ENCODE measurements around the gene NKPD1. TPM values are rescaled to one million over a fixed set of nuclear protein-coding genes. Genes with fewer than 3 reads are reported as not detected.
"Not testable (repeated sequence)": the region's sequence is repeated elsewhere in the genome, so short reads cannot be mapped to it uniquely, and the experiment has no call there.

NKPD1 gene
- total and polyA plus RNA-seq, 9 of the 15 experiments (the other 6 are each of a cell fraction or from before 2014, with no cell fraction given): 0.03 to 0.09 (median 0.04) TPM; not detected in 5

DNA sequence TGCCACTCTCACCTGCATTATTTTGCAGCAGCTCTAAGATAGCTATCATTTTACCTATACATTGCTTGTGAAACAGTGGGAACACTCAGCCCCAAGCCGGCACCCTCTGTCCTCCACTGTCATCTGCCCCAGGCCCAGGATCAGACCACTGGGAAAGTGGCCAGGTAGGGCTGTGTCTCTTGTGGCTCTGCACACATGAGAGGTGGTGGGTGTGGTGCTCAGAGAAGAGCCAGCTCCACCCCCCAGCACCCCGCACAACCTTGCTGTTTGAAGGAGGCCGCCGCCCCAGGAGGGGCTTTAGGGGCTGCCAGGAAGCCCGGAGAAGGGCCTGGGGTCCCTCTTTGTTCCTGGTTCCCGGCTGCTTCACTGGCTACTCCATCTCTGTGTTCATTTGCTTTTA, 41.2 kb downstream of the NKPD1 start:
- Histone ChIP-seq H2AFZ (ENCODE audit: low read depth, low read length) (no peak overlapping the region), H3K9me3 (replicated peaks; ENCODE audit: control insufficient read depth, insufficient read depth, low read depth, low read length) (no peaks in the 10 kb centered on the region), H3K9ac (ENCODE audit: insufficient read depth in 1 of 2, low read depth in 2 of 2, low read length in 2 of 2) (no peak overlapping the region), H3K4me3 (no peak overlapping the region), H3K36me3 (ENCODE audit: control insufficient read depth, insufficient read depth, low read length) (peaks cover 14% of the 10 kb centered on the region; the same call in 2 of the 3 replicates), H3K79me2 (ENCODE audit: control insufficient read depth, insufficient read depth, low read length) (peaks cover 53% of the 10 kb centered on the region), H3K9me1 (ENCODE audit: control insufficient read depth, insufficient read depth, low read length) (peaks cover 7% of the 10 kb centered on the region), H3K27me3 (ENCODE audit: control insufficient read depth in 2 of 2, insufficient read depth in 2 of 2, low read length in 2 of 2) (no peaks in the 10 kb centered on the region), H3K4me1 (replicated peaks in 1 of 2; ENCODE audit: control insufficient read depth in 2 of 2, insufficient read depth in 2 of 2, low read length in 2 of 2) (peaks cover 4 to 32% of the 10 kb centered on the region in 2 experiments; a peak in 4 of 5 replicates), H3K27ac (ENCODE audit: extremely low read depth, low read depth, low read length) (no peak overlapping the region), H3K4me2 (ENCODE audit: insufficient read depth, low read length) (no peak overlapping the region), H4K20me1 (replicated peaks; ENCODE audit: control insufficient read depth, insufficient read depth, low read length) (peaks cover 45% of the 10 kb centered on the region)
- no peak for TF ChIP-seq PML (IDR thresholded peaks at IDR 0.05; ENCODE audit: low read length)
- TF ChIP-seq DIDO1 (tag; IDR thresholded peaks at IDR 0.05; ENCODE audit: low read depth): no peak
- TF ChIP-seq ZNF232 (CRISPR knock-in tag; IDR thresholded peaks at IDR 0.05): no peak
- TF ChIP-seq ZNF143 (CRISPR knock-in tag; IDR thresholded peaks at IDR 0.05): no peak
- TF ChIP-seq ZNF224 (CRISPR knock-in tag; IDR thresholded peaks at IDR 0.05): no peak
- TF ChIP-seq, protein P1, sequence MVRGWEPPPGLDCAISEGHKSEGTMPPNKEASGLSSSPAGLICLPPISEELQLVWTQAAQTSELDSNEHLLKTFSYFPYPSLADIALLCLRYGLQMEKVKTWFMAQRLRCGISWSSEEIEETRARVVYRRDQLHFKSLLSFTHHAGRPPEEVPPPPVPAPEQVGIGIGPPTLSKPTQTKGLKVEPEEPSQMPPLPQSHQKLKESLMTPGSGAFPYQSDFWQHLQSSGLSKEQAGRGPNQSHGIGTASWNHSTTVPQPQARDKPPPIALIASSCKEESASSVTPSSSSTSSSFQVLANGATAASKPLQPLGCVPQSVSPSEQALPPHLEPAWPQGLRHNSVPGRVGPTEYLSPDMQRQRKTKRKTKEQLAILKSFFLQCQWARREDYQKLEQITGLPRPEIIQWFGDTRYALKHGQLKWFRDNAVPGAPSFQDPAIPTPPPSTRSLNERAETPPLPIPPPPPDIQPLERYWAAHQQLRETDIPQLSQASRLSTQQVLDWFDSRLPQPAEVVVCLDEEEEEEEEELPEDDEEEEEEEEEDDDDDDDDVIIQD (CRISPR knock-in tag; IDR thresholded peaks at IDR 0.05): no peak
- TF ChIP-seq, protein P2, sequence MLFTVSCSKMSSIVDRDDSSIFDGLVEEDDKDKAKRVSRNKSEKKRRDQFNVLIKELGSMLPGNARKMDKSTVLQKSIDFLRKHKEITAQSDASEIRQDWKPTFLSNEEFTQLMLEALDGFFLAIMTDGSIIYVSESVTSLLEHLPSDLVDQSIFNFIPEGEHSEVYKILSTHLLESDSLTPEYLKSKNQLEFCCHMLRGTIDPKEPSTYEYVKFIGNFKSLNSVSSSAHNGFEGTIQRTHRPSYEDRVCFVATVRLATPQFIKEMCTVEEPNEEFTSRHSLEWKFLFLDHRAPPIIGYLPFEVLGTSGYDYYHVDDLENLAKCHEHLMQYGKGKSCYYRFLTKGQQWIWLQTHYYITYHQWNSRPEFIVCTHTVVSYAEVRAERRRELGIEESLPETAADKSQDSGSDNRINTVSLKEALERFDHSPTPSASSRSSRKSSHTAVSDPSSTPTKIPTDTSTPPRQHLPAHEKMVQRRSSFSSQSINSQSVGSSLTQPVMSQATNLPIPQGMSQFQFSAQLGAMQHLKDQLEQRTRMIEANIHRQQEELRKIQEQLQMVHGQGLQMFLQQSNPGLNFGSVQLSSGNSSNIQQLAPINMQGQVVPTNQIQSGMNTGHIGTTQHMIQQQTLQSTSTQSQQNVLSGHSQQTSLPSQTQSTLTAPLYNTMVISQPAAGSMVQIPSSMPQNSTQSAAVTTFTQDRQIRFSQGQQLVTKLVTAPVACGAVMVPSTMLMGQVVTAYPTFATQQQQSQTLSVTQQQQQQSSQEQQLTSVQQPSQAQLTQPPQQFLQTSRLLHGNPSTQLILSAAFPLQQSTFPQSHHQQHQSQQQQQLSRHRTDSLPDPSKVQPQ (CRISPR knock-in tag; IDR thresholded peaks at IDR 0.05; ENCODE audit: borderline replicate concordance): no peak
- no peak for TF ChIP-seq COPS2 (conservative IDR thresholded peaks at IDR 0.05)
- in situ Hi-C loops (cut with MboI): no loop called here
- WGBS (ENCODE audit: insufficient coverage, low coverage, missing lambda C conversion rate): 80% methylated on average over 6 of the region's 6 CpGs
- BruUV-seq (replicated peaks): no TSS peak
- no peak for FAIRE-seq
- POLR2A ChIA-PET: no interaction called here
- intact Hi-C loops (cut with micrococcal nuclease): no loop called here
- ATAC-seq: no peak
- DNase-seq (ENCODE audit: extremely low read depth in 1 of 4, low spot score in 3 of 4): no peak
- CTCF ChIA-PET (ENCODE audit: low intra/inter-chr PET ratio): no interaction called here

DNA sequence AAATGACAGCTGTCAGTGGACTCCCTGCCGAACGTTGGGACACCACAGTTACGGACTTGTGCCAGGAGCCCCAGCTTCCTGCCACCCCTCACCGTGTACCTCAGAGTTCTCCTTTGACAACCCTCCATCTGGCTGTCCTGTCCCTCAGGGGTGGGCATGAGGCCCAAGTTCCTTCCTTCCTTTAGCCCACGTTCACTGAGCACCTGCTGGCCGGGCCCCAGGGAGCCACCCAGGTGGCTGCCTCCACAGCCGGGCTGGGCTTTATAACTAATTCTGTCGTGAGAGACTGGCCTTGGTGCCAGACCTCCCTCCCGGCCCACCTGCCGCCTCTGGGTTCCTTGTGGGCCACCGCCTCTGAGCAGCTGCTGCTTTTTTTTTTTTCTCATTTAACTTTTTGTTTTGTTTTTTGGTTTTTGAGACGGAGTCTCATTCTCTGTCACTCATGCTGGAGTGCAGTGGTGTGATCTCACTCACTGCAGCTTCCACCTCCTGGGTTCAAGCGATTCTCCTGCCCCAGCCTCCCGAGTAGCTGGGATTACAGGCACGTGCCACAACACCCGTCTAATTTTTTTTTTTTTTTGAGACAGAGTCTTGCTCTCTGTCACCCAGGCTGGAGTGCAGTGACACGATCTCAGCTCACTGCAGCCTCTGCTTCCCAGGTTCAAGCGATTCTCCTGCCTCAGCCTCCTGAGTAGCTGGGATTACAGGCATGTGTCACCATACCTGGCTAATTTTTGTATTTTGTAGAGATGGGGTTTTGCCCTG, 42.0 kb downstream of the NKPD1 start:
- H3K9me3 ChIP-seq (replicated peaks; ENCODE audit: control insufficient read depth, insufficient read depth, low read depth, low read length); H3K27ac ChIP-seq (ENCODE audit: extremely low read depth, low read depth, low read length); BruUV-seq (replicated peaks); H3K9me1 ChIP-seq (ENCODE audit: control insufficient read depth, insufficient read depth, low read length); H3K9ac ChIP-seq (ENCODE audit: insufficient read depth in 1 of 2, low read depth in 2 of 2, low read length in 2 of 2); intact Hi-C loops (cut with micrococcal nuclease); ATAC-seq; FAIRE-seq; CTCF ChIA-PET (ENCODE audit: low intra/inter-chr PET ratio); in situ Hi-C loops (cut with MboI); DNase-seq (ENCODE audit: extremely low read depth in 1 of 4, low spot score in 3 of 4); H3K4me2 ChIP-seq (ENCODE audit: insufficient read depth, low read length); H3K27me3 ChIP-seq (ENCODE audit: control insufficient read depth in 2 of 2, insufficient read depth in 2 of 2, low read length in 2 of 2); H3K4me3 ChIP-seq; H2AFZ ChIP-seq (ENCODE audit: low read depth, low read length): not testable (repeated sequence)
- Histone ChIP-seq H3K4me1 (replicated peaks in 1 of 2; ENCODE audit: control insufficient read depth in 2 of 2, insufficient read depth in 2 of 2, low read length in 2 of 2) (peaks cover 4 to 34% of the 10 kb centered on the region in 2 experiments; a peak in 4 of 5 replicates), H3K36me3 (ENCODE audit: control insufficient read depth, insufficient read depth, low read length) (peaks cover 14% of the 10 kb centered on the region; the same call in 2 of the 3 replicates), H3K79me2 (ENCODE audit: control insufficient read depth, insufficient read depth, low read length) (peaks cover 57% of the 10 kb centered on the region), H4K20me1 (replicated peaks; ENCODE audit: control insufficient read depth, insufficient read depth, low read length) (peaks cover 42% of the 10 kb centered on the region)
- POLR2A ChIA-PET: interaction anchor here (0.6 to 1.9 kb wide), 5 partner anchors 21 to 173 kb away, joined by 3 to 14 read pairs (median 3); partner anchors contain the start of gene PPP1R37
- WGBS (ENCODE audit: insufficient coverage, low coverage, missing lambda C conversion rate): 76% methylated on average over 15 of the region's 18 CpGs

Data from K562 (cell line).